ENCODE measurements around the gene PLB1. TPM values are rescaled to one million over a fixed set of nuclear protein-coding genes. Genes with fewer than 3 reads are reported as not detected.
"Not testable (repeated sequence)": the region's sequence is repeated elsewhere in the genome, so short reads cannot be mapped to it uniquely, and the experiment has no call there.

Gene PLB1
- total RNA-seq, 1 experiment from 2014 or later: 0.91 TPM

DNA sequence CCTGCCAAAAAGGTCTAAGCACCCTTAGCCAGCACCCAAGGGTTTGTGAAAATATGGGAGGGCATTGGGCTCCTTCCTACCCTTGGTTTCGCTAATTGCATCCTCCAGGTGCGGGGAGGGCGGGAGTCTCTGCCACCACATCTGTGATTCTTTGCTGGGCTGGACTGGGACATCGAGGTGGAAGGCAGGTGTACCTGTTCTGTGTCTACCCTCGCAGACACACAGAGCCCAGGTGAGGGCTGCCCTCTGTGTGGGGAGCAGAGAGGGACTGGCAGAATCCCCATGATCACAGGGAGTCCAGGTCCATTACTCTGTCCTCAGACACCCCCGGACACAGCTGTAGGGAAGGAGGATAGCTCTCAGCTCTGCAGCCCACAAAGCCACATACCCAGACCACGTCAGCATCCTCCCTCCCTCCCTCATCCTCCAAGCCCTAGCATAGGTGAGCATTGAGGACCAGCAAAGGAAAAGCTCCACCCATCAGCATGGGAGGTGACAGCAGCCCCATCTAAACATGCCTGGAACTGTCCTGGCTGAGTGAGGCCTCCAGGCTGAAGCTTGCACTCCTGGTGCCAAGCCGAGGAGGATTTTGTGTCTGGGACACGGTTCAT lies 49.8 kb downstream of the PLB1 start:
- Mint-ChIP-seq H3K36me3 (ENCODE audit: insufficient read depth, unreplicated experiment) (no peaks in the 10 kb centered on the region), H3K27ac (ENCODE audit: low read depth, unreplicated experiment) (no peak overlapping the region), H3K4me1 (ENCODE audit: insufficient read depth, unreplicated experiment) (no peaks in the 10 kb centered on the region), H3K4me3 (ENCODE audit: unreplicated experiment) (no peak overlapping the region), H3K27me3 (ENCODE audit: insufficient read depth, unreplicated experiment) (no peaks in the 10 kb centered on the region), H3K9me3 (ENCODE audit: unreplicated experiment) (no peaks in the 10 kb centered on the region)
- intact Hi-C loops (cut with micrococcal nuclease): no loop called here
- BruUV-seq (replicated peaks): no TSS peak
- CTCF ChIA-PET: interaction anchor here (0.6 to 0.7 kb wide), 3 partner anchors 17 to 895 kb away, joined by 3 read pairs; no protein-coding TSS in a partner anchor
- TF ChIP-seq, protein P1, sequence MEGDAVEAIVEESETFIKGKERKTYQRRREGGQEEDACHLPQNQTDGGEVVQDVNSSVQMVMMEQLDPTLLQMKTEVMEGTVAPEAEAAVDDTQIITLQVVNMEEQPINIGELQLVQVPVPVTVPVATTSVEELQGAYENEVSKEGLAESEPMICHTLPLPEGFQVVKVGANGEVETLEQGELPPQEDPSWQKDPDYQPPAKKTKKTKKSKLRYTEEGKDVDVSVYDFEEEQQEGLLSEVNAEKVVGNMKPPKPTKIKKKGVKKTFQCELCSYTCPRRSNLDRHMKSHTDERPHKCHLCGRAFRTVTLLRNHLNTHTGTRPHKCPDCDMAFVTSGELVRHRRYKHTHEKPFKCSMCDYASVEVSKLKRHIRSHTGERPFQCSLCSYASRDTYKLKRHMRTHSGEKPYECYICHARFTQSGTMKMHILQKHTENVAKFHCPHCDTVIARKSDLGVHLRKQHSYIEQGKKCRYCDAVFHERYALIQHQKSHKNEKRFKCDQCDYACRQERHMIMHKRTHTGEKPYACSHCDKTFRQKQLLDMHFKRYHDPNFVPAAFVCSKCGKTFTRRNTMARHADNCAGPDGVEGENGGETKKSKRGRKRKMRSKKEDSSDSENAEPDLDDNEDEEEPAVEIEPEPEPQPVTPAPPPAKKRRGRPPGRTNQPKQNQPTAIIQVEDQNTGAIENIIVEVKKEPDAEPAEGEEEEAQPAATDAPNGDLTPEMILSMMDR (IDR thresholded peaks at IDR 0.05; ENCODE audit: unreplicated experiment): no peak
- no peak for DNase-seq (ENCODE audit: unreplicated experiment)
- POLR2A ChIA-PET: interaction anchor here (0.9 kb wide), 1 partner anchor 123 kb away, joined by 3 read pairs; no protein-coding TSS in a partner anchor

DNA sequence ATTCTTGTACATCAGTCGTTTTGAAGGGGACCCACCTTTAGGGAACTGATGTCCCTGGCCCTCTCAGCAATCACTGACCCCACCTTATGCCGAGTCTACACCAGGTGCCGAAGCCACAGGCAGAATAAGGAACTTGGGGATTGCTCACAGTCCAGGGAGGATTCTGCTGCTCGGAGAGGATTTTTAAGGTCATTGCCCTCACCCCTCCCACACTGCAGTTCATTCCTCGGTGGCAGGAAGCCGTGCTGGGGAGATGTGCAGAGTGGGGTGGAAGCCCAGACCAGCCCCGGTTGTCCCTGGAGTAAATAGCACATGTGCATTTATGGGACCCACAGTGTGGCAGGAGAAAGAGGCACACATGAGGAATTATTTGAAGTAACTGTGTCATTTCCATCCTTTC lies 50.4 kb downstream of the PLB1 start:
- intact Hi-C loops (cut with micrococcal nuclease): no loop called here
- no peak overlapping the region for H3K27ac Mint-ChIP-seq (ENCODE audit: low read depth, unreplicated experiment)
- no peak for DNase-seq (ENCODE audit: unreplicated experiment)
- no peaks in the 10 kb centered on the region for H3K4me1 Mint-ChIP-seq (ENCODE audit: insufficient read depth, unreplicated experiment)
- POLR2A ChIA-PET: interaction anchor here (0.9 kb wide), 1 partner anchor 123 kb away, joined by 3 read pairs; no protein-coding TSS in a partner anchor
- H3K9me3 Mint-ChIP-seq (ENCODE audit: unreplicated experiment): no peaks in the 10 kb centered on the region
- H3K4me3 Mint-ChIP-seq (ENCODE audit: unreplicated experiment): no peak overlapping the region
- CTCF ChIA-PET: interaction anchor here (0.7 kb wide), 1 partner anchor 896 kb away, joined by 3 read pairs; no protein-coding TSS in a partner anchor
- H3K27me3 Mint-ChIP-seq (ENCODE audit: insufficient read depth, unreplicated experiment): no peaks in the 10 kb centered on the region
- TF ChIP-seq, protein P1 (IDR thresholded peaks at IDR 0.05; ENCODE audit: unreplicated experiment): no peak
- no peaks in the 10 kb centered on the region for H3K36me3 Mint-ChIP-seq (ENCODE audit: insufficient read depth, unreplicated experiment)
- BruUV-seq (replicated peaks): no TSS peak

DNA sequence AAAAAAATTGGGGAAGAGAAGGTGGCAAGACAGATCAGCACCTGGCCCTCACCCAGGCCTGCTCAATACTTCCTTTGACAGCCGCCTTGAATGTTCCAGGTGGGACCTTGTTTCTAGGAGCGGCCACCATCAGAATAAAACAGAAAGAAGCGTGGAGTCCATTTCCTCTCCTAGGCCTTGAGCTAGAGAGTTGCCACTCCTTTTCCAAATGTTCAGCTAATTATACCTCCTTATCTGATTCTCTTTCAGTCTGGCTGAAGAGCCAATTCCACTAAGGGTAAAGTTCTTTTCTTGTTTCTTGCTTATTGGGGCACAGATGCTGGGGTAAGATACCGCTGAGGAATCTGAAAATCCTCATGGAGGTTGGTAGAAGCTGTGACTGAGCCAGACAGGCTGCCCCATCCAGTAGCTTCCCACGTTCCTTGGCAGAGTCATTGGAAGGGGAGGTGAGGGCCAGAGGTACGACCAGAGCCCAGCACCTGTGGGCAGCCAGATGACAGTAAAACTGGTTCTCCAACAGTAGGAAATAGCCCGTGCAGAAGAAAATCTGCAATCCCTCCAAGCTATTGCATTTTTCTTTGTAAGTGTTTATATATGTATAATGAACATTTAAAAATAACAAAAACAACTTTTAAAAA lies 51.5 kb downstream of the PLB1 start:
- no TSS peak for BruUV-seq (replicated peaks)
- Mint-ChIP-seq H3K36me3 (ENCODE audit: insufficient read depth, unreplicated experiment) (no peaks in the 10 kb centered on the region), H3K9me3 (ENCODE audit: unreplicated experiment) (no peaks in the 10 kb centered on the region), H3K4me1 (ENCODE audit: insufficient read depth, unreplicated experiment) (peaks cover 6% of the 10 kb centered on the region), H3K27ac (ENCODE audit: low read depth, unreplicated experiment) (no peak overlapping the region), H3K27me3 (ENCODE audit: insufficient read depth, unreplicated experiment) (no peaks in the 10 kb centered on the region), H3K4me3 (ENCODE audit: unreplicated experiment) (no peak overlapping the region)
- CTCF ChIA-PET: interaction anchor here (0.7 to 1.0 kb wide), 2 partner anchors 209 to 1140 kb away, joined by 3 read pairs; no protein-coding TSS in a partner anchor
- POLR2A ChIA-PET: interaction anchor here (0.6 to 1.7 kb wide), 2 partner anchors 10 to 170 kb away, joined by 3 to 12 read pairs; no protein-coding TSS in a partner anchor
- intact Hi-C loops (cut with micrococcal nuclease): no loop called here
- TF ChIP-seq, protein P1 (IDR thresholded peaks at IDR 0.05; ENCODE audit: unreplicated experiment): no peak
- DNase-seq (ENCODE audit: unreplicated experiment): no peak

DNA sequence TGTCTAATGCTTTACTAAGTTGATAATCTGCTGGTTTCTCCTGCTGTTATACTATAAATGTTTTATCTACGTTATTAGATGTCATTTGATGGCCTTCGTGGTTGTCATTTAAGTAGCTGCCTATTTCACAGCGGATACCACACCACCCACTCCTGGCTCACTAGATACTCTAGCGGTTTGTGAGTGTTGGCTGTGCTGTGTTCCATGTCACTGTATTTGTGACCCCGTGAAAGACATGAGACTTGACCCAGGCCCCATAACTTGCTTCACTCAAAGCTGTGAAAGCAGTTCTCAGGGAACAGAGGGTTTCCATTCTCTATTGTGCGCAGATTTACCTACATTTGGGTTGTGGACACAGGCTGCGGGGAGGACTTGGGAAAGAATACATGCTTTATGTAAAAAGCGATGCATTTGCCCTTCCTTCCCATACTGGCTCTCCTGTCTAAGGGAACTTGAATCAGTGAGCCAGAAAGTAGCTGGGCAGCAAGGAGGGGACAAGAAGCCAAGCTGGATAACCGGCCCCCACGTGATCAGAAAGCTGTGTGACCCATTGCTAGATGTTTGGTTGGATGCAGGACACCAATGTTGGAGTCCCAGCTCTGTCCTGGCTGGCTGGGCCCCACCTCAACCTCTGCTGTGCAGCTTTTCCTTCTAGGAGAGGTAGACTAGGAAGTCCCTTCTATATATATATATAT lies 52.2 kb downstream of the PLB1 start:
- CTCF ChIA-PET: interaction anchor here (1.0 kb wide), 1 partner anchor 208 kb away, joined by 3 read pairs; no protein-coding TSS in a partner anchor

DNA sequence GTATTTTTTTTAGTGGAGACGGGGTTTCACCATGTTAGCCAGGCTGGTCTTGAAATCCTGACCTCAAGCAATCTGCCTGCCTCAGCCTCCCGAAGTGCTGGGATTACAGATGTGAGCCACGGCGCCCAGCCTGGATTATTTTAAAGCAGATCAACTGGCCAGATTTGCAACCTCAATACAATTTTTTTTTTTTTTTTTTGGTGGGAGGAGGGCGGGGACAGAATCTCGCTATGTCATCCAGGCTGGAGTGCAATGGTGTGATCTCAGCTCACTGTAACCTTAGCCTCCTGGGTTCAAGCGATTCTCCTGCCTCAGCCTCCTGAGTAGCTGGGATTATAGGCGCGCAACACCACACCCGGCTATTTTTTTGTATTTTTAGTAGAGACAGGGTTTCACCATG lies 54.5 kb downstream of the PLB1 start:
- DNase-seq (ENCODE audit: unreplicated experiment); H3K4me3 Mint-ChIP-seq (ENCODE audit: unreplicated experiment); H3K27me3 Mint-ChIP-seq (ENCODE audit: insufficient read depth, unreplicated experiment); H3K4me1 Mint-ChIP-seq (ENCODE audit: insufficient read depth, unreplicated experiment); BruUV-seq (replicated peaks); H3K27ac Mint-ChIP-seq (ENCODE audit: low read depth, unreplicated experiment); H3K36me3 Mint-ChIP-seq (ENCODE audit: insufficient read depth, unreplicated experiment); H3K9me3 Mint-ChIP-seq (ENCODE audit: unreplicated experiment); intact Hi-C loops (cut with micrococcal nuclease): not testable (repeated sequence)
- ChIA-PET POLR2A (interaction anchor here (0.5 kb wide), 1 partner anchor 868 kb away, joined by 5 read pairs; no protein-coding TSS in a partner anchor), CTCF (interaction anchor here (0.9 kb wide), 1 partner anchor 14 kb away, joined by 3 read pairs; no protein-coding TSS in a partner anchor)

More for the DNA sequence above, 52.2 kb downstream of the PLB1 start:
- no peak overlapping the region for H3K27ac Mint-ChIP-seq (ENCODE audit: low read depth, unreplicated experiment)
- no peaks in the 10 kb centered on the region for H3K27me3 Mint-ChIP-seq (ENCODE audit: insufficient read depth, unreplicated experiment)
- TF ChIP-seq, protein P1 (IDR thresholded peaks at IDR 0.05; ENCODE audit: unreplicated experiment): no peak
- no peaks in the 10 kb centered on the region for H3K9me3 Mint-ChIP-seq (ENCODE audit: unreplicated experiment)
- H3K36me3 Mint-ChIP-seq (ENCODE audit: insufficient read depth, unreplicated experiment): no peaks in the 10 kb centered on the region
- intact Hi-C loops (cut with micrococcal nuclease): no loop called here
- H3K4me1 Mint-ChIP-seq (ENCODE audit: insufficient read depth, unreplicated experiment): peaks cover 10% of the 10 kb centered on the region
- DNase-seq (ENCODE audit: unreplicated experiment): no peak
- H3K4me3 Mint-ChIP-seq (ENCODE audit: unreplicated experiment): no peak overlapping the region
- POLR2A ChIA-PET: interaction anchor here (0.6 to 1.7 kb wide), 2 partner anchors 9 to 169 kb away, joined by 3 to 12 read pairs; no protein-coding TSS in a partner anchor
- no TSS peak for BruUV-seq (replicated peaks)
